Measurements from ENCODE around the gene ZMYND11. TPM values are rescaled to one million over a fixed set of nuclear protein-coding genes. Genes with fewer than 3 reads are reported as not detected.
A peak's percentile ranks its signal among the peaks of the same experiment; 100 is the strongest.
"Not testable (repeated sequence)": the region's sequence is repeated elsewhere in the genome, so short reads cannot be mapped to it uniquely, and the experiment has no call there.

Gene ZMYND11
- total RNA-seq, 1 experiment from 2014 or later, result 65.5 TPM

GRCh38 chr10:282294-283139, 147.3 kb downstream of the ZMYND11 start:
- peak; percentile 19 for DNase-seq (ENCODE audit: low read depth)

DNA sequence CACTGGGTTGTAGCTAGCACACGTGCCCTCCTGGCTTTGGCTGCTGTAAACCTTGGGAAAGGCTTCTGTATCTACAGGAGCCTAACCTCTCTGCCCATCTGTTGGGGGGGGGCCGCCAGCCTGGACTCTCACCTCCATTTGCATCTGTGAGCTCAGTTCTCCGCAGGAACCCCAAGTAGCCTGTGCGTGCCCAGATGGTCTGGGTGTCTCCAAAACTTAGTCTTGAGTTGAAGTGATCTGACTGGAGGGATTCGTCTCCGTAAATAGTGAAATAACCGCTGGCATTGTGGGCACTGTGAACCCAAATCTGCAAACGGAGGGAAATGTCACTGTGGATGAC, 147.9 kb downstream of the ZMYND11 start:
- no peak for DNase-seq (ENCODE audit: low read depth)

- DNase-seq (ENCODE audit: low read depth), result no peak
These were observed 148.7 kb downstream of the ZMYND11 start for GRCh38 chr10:283916-284356.

DNA sequence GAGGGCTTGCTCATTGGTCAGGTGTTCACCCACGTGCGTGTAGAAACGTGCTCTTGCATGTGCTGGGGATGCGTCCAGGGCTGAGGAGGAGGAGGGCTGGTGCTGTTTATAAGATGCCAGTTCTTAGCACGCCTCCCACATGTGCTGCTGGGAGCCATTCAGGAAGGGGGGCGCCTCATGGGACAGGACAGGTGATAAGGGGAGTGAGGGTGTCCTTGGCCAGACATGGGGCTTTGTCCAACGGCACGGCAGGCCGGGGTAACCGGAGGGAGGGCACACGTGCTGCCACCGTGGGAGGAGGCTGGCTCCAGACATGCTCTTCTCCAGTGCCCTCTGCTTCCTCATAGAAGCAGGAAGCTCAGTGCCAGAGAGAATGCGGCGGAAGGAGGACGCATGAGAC, 150.0 kb downstream of the ZMYND11 start:
- DNase-seq (ENCODE audit: low read depth), result no peak

GRCh38 chr10:287026-287709, 151.9 kb downstream of the ZMYND11 start:
- no peak for DNase-seq (ENCODE audit: low read depth)

DNA sequence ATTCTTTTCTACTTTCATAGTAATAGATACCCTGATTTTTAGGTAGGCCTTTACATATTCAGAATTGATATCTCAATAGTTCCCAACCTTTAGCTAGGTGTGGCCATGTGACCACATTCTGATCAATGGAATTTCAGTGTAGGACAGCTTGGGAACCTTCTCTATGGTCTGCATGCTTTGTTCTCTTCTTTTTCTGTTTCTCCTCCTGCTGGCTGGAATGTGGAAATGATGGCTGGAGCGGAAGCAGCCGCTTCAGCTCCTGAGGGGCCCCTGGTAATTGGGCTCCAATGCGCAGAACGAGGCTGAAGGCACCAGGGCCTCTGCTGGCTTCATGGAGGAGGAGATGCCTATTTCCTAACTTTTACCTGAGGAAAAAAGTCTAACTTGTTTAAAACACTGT, 152.6 kb downstream of the ZMYND11 start:
- DNase-seq (ENCODE audit: low read depth), result no peak

DNA sequence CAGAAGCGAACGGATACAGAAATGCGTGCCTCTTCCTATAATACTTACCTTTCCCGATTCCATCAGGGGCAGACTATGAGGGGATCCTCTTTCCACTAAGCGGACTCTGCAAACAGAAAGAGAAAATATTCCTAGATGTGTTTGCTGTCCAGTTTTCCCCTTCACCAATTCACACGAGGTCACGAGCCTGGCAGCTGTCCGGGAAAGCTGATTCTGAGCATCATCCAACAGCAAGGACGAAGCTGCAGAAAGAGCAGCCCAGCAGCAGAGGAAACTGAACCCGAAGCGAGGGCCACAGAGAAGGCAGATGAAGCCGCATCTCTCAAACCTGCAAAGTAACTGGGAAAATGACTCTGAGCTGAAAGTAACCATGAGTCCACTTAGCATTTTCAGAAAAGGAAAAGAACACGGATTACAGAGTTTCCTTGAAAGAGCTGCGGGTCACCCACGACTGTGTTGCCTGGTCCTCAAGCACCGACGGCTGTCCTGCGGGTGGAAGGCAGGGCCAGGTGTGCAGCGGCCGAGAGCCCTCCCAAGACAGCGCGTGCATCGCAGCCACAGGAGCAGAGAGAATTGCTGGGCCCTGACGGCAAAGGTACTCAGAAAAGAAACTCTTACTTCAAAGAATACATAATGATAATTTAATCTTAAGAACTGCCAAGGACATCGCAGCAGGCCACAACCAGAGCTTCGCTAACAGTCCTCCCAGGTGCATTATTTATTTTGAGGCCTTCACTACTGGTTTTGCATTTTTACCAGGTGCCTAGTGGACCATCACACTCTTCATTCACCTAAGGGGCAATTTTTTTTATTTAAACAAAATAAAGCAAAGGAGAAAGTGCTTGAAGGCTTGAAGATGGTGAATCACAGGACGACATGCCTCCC, 153.3 kb downstream of the ZMYND11 start:
- no peak for DNase-seq (ENCODE audit: low read depth)

DNA sequence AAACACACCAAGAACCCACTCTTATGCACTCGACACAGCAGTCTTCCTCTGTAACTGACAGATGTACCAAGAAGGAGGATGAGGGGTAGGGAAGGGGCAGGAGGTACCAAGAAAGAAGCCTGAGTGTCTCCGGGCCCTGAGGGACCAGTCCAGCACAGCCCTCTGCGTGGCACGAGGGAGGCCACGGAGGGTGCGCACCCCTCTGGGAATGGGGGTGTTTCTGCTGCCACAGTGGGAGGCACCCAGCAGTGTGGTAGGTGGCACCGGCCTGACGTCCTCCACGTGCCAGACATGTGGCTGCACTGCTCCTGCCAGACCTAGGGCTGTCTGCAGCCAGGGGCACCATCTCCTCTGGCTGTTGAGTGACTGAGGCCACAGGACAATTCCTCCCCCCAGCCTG, 154.3 kb downstream of the ZMYND11 start:
- no peak for DNase-seq (ENCODE audit: low read depth)

GRCh38 chr10:290026-290725, 154.9 kb downstream of the ZMYND11 start:
- DNase-seq (ENCODE audit: low read depth), result peak; percentile 17

DNA sequence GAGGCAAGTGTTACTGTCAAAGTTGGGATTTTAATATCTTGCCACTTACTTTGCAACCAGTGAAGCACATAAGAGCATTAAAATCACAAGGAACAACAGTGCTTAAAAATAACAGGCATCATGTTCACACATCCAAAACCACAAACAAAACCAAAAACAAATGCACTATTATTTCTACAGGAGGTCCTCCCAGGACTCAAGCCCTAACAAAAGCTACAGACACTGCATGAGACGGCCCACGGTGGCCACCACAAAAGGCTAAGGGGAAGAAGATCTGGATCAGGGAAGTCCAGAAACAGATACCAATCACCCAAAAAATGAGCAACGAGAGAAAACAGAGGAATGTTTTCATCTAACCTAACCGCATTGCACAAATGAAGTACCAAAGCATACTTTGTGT, 158.4 kb downstream of the ZMYND11 start:
- DNase-seq (ENCODE audit: low read depth), result no peak

- peak; percentile 44 for DNase-seq (ENCODE audit: low read depth)
These were observed 162.3 kb downstream of the ZMYND11 start for GRCh38 chr10:297567-297966.

GRCh38 chr10:298033-298432, 162.8 kb downstream of the ZMYND11 start:
- no peak for DNase-seq (ENCODE audit: low read depth)

- DNase-seq (ENCODE audit: low read depth), result no peak
These were observed 164.3 kb downstream of the ZMYND11 start for GRCh38 chr10:299512-299911.

DNA sequence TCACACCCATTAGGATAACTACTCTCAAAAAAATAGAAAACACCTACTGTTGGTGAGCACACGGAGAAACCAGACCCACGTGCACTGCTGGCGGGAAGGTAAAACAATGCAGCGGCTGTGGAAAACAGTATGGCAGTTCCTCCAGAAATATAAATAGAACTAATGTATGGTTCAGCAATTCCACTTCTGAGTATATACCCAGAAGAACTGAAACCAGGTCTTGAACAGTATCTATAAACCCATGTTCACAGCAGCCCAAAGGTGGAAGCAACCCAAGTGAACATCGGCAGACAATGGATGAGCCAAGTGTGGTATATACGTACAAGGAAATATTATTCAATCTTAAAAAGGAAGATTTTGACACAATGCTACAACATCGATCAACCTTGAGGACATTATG, 164.7 kb downstream of the ZMYND11 start:
- no peak for DNase-seq (ENCODE audit: low read depth)

- not testable (repeated sequence) for DNase-seq (ENCODE audit: low read depth)
These were observed 165.3 kb downstream of the ZMYND11 start for GRCh38 chr10:300580-300979.

GRCh38 chr10:301536-301935, 166.3 kb downstream of the ZMYND11 start:
- no peak for DNase-seq (ENCODE audit: low read depth)

Other genes starting within 250 kb of the ZMYND11 start
- not detected in 2 replicates for gene TUBB8, start 86.2 kb upstream of the ZMYND11 start, total RNA-seq (2014; rRNA removed; shearing (Covaris generic))

Data from RPMI7951 (cell line).